NCI-H1092 (cell line): ENCODE results near the gene LINC01488.
A peak's percentile ranks its signal among the peaks of the same experiment; 100 is the strongest.

ENCODE experiments used
- DNase-seq: peaks from one replicate; lab custom pipeline; 2025; lab: John Stamatoyannopoulos, UW

Gene LINC01488

DNA sequence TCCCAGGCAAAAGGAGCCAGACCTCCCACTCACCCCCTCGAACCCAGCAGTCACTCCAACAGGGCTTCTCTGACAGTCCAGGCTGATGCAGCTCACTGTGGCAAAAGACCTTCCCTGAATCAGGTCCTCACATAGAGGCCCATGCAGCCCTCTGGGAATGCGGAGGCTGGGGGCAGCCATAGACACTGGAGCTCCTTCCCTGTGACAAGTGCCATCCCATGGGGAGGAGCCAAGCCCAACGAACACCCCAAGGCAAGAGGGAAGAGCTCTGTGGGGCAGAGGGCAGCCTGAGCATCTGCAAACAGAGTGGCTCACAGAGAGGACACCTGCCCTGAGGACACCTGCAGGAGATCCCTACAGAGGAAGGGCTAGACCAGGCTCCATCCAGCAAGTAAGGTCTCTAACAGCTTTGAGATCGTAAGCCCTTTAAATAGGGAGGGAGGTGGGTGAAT lies at the start of gene LINC01488:
LINC01488 (plus strand) TSS at position 271 of the 452 bp plus-strand sequence.
- DNase-seq, result no peak

DNA sequence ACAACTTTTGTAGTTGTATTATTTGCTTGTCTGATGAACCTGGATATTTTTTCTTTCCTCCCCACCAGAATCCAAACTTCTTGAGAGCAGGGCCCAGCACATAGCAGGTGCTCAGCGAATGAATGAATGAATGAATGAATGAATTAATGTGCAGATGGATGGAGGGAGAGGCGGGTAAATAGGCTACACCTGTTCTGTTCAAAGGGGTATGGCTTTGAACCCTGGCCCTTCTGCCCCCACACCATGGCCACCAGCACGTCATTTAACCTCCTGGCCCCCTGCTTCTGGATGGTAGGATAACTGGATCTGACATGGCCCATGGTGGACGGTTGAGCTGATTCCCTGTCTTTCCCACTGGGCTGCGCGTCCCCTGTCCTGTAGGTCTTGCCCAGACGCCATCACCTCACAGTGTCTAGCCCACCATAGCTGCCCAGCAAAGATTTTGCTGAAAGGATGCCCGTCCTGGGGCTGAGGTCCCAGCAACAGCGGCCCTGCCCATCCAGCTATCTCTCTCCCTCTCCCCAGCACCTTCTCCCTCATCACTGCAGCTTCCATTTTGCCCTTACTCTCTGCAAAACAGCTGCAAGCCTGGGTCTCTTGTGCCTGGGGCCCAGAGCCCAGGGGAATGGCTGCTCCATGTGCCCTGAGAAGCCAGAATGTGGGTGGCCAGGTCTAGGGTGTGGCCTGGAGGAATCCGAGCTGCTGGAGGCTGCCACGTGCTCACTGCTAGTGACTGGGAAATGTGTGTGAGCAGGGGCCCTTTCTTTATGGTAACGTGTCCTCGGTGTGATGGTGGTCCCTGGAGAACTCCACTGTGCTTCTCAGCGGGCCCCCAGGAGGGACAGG lies 49.3 kb upstream of the LINC01488 start:
- DNase-seq, result no peak

DNA sequence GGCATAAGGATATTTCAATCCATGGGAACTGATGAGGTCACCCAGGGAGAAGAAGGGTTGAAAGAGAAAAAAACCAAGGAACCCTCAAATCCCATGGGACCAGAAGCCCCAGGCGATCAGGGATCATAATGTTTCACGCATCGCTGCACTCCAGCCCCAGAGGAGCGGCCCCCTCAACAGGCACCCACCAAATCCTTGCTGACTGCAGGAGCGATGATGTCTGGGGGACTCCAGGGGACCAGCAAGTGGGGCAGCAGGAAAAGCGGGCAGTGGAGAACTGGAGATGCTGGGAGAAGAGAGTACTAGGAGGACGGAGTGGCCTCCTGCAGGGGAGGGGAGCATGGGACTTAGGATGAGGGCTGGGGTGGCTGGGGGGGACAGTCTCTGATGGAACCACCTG lies 47.7 kb upstream of the LINC01488 start:
- no peak for DNase-seq

DNA sequence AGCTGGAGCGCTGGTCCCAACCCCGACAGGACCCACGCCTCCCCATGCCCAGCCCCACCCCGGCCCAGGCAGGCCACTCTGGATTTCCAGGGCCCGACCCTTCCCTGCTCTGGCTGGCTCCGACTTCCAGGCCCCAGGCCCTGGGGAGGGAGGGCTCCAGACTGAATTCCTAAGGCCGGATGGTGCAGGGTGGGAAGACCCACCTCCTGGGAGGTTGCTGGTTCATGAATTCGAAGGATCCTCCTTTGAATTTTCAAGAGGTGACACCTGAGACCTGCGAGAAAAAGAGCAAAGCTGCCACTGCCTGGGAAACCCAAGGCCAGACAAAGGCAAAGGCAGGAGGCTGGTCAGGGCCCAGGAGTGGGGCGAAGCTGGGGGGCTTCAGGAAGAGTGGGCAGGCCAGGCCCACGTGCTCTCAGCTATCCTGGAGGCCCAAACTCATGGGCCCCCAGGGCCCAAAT lies 47.0 kb upstream of the LINC01488 start:
- DNase-seq, result no peak

DNA sequence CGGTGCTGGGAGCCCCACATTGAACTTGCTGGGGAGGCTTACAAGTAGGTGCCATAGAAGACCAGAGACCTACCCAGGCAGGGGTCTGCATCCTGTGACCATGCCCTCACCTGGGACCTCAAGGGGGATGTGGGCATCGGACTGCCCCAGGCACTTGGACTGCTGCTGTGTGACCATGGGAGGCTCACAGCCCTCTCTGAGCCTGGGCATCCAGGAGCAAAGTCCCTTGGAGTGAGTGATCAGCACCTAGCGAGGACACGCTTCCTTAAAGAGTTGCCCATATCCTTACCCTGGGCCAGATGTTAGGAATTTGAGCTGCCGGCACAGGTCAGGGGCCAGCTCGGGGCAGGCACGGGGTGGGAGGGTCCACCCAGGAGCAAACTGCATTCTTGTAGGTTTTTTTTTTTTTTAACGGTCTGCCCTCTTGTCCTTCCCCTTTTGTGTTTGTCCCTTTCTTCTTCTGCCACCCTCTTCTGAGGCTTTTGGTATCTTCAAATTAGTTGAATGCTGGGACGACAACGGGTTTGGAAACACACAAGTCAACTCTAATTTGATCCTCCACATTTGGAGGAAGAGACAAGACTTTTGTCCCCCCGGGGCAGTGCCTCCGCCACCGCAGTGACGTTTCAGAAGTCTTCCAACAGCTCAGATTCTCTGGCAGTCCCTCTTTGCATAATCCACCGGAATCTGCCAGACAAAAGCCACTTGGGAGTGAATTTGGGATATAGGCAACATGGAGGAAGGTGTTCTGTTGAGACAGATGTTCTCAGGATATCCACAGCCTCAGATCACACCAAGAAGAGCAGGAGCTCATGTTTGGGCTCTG lies 46.1 kb upstream of the LINC01488 start:
- DNase-seq, result no peak

GRCh38 chr11:69436041-69436982 lies 45.2 kb upstream of the LINC01488 start:
- DNase-seq, result no peak

DNA sequence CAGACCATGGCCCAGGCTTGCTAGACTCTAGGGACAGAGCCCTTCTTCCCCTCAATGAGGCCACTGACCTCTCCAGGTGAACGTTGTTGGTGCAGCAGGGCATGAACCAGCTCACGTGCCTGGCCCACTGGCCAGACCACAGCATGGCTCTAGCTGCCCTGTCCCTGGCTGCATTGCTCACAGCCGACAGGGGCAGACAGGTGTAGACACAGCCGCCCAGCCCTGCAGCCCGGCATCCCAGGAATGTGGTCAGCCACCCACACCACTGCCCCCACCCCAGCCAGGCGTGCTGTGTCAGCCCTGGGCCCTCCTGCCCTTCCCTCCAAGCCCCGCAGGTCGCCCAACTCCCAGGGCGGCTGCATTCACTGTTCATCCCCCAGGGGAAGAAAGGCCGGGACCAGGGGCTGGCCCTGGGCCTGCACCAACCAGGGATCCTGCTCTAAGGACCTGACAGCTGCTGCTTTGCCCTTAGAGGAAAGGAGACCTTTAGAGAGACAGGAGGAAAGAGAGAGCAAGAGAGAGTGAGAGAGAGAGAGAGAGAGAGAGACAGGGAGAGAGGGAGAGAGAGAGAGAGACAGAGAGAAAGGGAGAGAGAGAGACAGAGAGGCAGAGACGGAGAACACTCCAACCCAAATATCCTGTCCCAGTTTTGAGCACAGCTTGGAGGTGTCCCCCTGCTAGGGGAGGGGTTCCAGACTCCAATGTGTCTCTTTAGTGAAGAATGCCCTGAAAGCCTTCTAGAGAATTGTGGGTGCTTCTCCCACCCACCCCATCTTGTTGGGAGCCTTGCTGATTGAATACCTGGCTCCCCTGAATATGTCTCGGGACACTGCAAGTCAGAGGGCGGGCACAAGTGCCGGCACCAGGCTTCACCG lies 44.2 kb upstream of the LINC01488 start:
- no peak for DNase-seq

GRCh38 chr11:69437876-69438205 lies 43.6 kb upstream of the LINC01488 start:
- DNase-seq, result no peak

DNA sequence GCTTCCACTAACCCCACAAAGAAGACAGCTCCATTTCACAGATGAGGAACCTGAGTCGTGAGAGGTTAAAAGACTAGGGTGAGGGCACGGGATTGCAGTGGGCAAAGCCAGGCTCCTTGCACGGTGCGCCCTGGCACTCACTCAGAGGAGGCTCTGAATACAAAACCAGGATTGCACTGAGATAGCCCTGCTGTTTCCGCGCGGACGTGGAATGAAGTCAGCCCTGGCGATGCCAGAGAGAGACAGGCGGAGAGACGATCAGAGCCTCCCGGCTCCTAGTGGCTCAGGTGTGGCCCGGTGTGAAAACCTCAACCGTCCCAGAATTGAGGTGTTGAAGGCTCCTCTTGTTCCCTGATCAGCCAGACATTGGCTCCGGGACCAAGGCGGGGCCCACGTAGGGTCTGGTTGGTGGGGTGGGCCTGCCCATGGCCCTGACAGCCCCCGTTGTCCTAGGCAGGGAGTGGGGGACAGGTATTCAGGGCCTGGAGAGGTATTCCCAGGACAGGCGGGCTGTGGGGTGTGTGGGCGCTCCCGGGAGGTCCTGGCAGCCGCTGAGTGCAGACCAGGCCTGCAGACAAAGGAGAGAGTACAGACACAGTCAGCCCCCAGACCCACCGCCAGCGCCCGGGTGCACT lies 43.1 kb upstream of the LINC01488 start:
- DNase-seq, result no peak

DNA sequence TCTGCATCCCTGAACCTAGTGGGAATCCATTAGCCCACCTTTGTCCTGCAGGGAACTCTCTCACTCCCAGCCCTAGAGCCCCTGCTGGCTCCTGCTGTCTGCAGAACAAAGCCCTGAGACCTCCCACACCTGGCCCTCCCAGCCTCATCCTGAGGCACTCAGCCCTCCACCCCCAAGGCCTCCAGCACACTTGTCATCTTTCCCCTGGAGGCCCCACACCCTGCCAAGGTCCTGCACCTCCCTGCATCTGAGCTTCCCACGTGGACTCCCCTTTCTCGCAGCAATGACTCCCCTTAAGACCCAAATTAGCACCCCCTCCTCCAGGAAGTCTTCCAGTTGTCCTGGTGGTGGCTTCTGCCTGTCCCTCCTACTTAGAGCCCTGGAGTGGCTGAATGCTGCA lies 42.3 kb upstream of the LINC01488 start:
- DNase-seq, result no peak

DNA sequence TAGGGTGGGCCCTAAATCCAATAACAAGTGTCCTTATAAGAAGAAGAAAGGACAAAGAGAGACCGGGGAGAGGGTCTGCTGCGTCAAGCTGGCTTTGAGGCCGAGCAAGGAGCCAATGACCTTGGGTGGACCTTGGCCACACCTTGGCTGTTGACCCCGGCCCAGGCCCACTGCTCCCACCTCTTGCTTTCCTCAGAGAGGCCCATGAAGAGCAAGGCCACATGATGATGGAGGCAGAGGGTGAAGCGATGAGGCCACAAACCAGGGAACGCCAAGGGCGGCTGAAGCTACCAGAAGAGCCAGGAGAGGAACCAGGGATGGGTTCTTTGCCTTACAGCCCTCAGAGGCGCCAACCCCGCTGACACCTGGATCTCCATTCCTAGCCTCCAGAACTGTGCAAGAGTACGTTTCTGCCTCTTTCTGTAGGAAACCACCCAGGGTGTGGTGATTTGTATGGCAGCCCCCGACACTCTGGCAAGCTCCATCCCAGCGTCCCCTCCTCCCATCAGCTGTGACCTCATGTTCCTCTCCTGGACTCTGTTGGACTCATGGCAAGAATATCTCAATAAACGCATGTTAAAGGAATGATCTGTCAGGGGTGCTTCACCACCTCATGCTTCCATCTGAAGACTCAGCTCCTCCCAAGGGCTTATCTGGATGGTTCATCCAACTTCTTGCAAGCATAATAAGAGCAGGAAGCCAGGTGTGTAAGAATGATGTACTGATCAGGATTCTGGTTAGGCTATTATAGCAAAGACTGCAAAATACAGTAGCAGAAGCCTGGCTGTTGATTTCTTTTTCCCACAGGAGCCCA lies 41.6 kb upstream of the LINC01488 start:
- DNase-seq, result no peak

GRCh38 chr11:69440876-69441275 lies 40.6 kb upstream of the LINC01488 start:
- DNase-seq, result no peak

DNA sequence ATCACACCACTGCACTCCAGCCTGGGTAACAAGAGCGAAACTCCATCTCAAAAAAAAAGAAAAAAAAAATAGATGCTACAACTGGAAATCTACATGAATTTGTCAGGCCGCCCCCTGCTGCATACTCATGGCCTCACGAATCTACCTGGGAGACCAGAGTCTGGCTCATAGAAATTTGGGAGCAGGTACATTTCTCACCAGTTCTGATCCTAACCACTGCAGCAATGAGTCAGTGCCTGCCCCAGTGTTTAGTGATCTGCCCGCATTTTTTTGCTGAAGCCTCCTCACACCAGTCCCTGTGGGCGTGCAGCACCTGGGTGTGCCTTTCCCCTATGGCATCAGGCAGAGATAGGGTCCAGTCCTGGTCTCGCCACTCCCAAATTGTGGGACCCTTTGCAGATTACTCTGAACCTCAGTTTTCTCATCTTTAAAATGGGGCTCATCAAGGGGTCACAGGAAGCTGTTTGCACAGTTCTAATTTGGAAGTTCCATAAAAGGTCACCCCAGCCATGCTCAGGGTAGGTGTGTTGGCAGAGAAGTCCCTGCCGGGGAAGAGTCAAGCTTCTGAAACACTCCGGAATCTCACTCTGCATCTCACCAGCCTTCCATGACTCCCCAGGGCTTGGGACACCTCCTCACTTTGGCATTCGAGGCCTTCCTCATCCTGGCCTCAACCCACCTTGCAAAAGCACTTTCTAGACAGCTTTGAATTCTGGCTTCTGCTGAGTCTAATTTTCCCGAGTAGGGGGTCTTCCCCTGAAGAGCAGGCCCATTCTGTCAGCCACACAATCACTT lies 39.3 kb upstream of the LINC01488 start:
- DNase-seq, result no peak

DNA sequence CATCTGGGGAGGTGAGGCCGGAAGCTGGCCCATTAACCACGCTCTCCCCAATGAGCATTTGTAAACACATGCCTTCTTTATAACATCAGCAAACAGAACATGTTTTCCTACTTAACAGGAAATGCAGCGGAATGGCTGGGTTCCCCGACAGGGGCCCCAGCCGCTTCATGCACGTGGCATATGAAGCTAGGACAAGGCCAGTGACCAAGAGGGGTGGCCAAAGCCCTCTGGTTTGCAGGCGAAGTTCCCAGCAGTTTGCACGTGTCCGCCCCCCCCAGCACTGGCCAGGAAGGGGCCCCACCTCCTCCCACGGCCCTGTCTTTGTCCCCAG lies 38.7 kb upstream of the LINC01488 start:
- DNase-seq, result no peak

GRCh38 chr11:69443138-69443967 lies 38.1 kb upstream of the LINC01488 start:
- peak; percentile 94 for DNase-seq

GRCh38 chr11:69443968-69444364 lies 37.5 kb upstream of the LINC01488 start:
- DNase-seq, result no peak

DNA sequence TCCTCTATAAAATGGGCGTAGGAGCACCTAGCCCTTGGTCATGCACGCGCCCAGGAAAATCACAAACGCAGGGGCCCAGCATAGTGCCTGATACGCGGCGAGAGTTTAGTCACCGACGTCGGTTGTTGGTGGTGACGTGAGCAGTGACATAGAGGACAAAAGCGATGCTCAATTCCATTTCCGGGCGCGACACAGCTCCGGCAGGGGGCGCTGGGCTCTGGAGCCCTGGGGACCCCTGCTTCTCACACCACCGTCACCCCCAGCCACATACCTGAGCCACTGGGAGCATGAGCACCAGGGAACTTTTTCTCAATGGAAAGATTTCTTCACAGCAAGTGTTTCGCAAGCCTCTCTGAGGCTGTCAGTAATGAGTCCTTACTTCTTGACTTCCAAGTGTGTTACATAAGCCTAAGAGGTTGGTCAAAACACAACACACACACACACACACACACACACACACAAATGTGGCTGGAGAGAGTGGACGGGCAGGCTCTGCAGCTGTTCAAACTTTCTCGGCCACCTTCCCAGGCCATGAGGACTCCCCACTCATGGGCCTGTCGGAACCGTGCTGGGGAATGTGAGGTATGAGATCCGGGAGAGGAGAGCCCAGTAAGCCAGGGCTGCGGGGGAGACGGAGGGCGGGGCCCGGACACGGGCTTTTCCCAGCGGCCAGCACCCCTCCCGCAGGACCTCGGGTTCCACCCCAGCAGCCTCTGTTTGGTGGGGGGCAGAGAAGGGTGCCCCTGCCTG lies 36.9 kb upstream of the LINC01488 start:
- DNase-seq, result no peak
